Retinal pigment epithelial cell (primary cell): ENCODE measurements around the gene PHKA2.

ENCODE experiments used
- DNase-seq: peaks from one replicate; pipeline ENCODE4 v3.0.0-alpha.2; 2010; ENCODE audit warnings: low read depth
- H3K4me3 ChIP-seq: 2 replicates; pipeline ENCODE4 v1.5.1; 2011; ENCODE audit warnings: mild to moderate bottlenecking, low read length, control low read depth, moderate library complexity
- TF ChIP-seq, protein P1 (sequence below): conservative IDR thresholded peaks from 2 replicates; pipeline ENCODE4 v1.5.1; 2011; ENCODE audit warnings: low read depth, low read length, control low read depth, inconsistent platforms

The PHKA2 gene

GRCh38 chrX:19007868-19008267, 24.0 kb upstream of the PHKA2 start:
- H3K4me3 ChIP-seq, result no peak overlapping the region
- DNase-seq, result no peak
- TF ChIP-seq, protein P1, sequence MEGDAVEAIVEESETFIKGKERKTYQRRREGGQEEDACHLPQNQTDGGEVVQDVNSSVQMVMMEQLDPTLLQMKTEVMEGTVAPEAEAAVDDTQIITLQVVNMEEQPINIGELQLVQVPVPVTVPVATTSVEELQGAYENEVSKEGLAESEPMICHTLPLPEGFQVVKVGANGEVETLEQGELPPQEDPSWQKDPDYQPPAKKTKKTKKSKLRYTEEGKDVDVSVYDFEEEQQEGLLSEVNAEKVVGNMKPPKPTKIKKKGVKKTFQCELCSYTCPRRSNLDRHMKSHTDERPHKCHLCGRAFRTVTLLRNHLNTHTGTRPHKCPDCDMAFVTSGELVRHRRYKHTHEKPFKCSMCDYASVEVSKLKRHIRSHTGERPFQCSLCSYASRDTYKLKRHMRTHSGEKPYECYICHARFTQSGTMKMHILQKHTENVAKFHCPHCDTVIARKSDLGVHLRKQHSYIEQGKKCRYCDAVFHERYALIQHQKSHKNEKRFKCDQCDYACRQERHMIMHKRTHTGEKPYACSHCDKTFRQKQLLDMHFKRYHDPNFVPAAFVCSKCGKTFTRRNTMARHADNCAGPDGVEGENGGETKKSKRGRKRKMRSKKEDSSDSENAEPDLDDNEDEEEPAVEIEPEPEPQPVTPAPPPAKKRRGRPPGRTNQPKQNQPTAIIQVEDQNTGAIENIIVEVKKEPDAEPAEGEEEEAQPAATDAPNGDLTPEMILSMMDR, result no peak

- no peak for DNase-seq
- H3K4me3 ChIP-seq, result no peak overlapping the region
- TF ChIP-seq, protein P1, result no peak
Observed at GRCh38 chrX:19007011-19007410, 23.1 kb upstream of the PHKA2 start.

- no peak for DNase-seq
- TF ChIP-seq, protein P1, result no peak
- H3K4me3 ChIP-seq, result no peak overlapping the region
Observed at GRCh38 chrX:19005909-19006308, 22.0 kb upstream of the PHKA2 start.

DNA sequence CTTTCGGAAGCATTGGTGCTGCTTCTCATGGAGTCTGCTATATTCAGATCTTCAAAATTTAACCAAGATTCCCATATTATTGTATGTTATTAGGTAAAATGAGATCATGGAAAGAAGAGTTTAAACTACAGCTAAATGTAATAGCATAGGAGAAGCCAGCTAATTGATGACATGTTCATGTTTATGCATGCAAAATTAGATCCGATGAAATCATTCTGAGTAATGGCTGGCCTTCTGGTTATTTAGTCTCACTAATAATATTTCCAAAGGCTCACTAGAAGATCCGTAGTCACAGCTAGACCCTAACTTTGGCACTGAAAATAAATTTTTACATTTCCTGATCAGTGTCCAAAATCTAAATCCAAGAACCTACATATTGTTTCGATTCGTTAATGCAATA, 19.8 kb upstream of the PHKA2 start:
- no peak for DNase-seq
- TF ChIP-seq, protein P1, result no peak
- H3K4me3 ChIP-seq, result no peak overlapping the region

- no peak for DNase-seq
- no peak overlapping the region for H3K4me3 ChIP-seq
- TF ChIP-seq, protein P1, result no peak
Observed at GRCh38 chrX:18998653-18999052, 14.7 kb upstream of the PHKA2 start.

- TF ChIP-seq, protein P1, result no peak
- H3K4me3 ChIP-seq, result no peak overlapping the region
- no peak for DNase-seq
Observed at GRCh38 chrX:18997916-18998315, 14.0 kb upstream of the PHKA2 start.

DNA sequence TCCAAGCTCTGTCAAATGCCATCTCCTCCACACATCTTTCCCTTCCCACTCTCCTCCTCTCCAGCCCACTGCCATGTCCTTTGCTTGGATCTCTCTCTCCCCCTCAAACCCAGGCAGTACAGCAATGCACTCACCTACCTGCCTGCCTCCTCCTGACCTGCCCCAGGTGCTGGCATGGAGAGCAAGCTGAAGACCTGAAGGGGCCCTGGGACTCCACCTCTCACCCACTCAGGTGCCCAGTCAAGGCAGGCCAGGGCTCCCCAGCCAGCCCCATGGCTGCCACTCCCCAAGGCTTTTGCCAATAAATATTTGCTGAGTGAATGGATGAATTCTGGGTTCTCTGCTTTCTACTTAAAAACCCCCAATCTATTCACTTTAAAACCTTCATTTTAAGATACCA, 12.6 kb upstream of the PHKA2 start:
- DNase-seq, result no peak
- TF ChIP-seq, protein P1, result no peak
- no peak overlapping the region for H3K4me3 ChIP-seq
